GM13976 (cell line): ENCODE results near the gene TNFSF13.
A peak's percentile ranks its signal among the peaks of the same experiment; 100 is the strongest.

Experiments used
- DNase-seq: peaks from one replicate; pipeline ENCODE4 v3.0.0; 2012; ENCODE audit warnings: low spot score
- CTCF ChIP-seq: IDR thresholded peaks from 2 replicates; pipeline ENCODE4 v1.5.1; 2012; ENCODE audit warnings: borderline replicate concordance, mild to moderate bottlenecking; ENCODE audit not compliant: insufficient read depth; ENCODE audit errors: extremely low read depth, missing control alignments, control extremely low read depth
- in situ Hi-C: fragments of 300-500 bp; cut with MboI; formaldehyde crosslinking; loops from one replicate; pipeline ENCODE4 v1.12.0; 2022; ENCODE audit warnings: low sequenced_read_pairs, mixed read lengths, inconsistent platforms; ENCODE audit not compliant: unreplicated experiment

Gene TNFSF13

GRCh38 chr17:7557775-7558543 lies 591 bp upstream of the TNFSF13 start:
- peak; percentile 72 for DNase-seq
- in situ Hi-C loops, result no loop called here
- no peak for TF ChIP-seq CTCF

- no peak for DNase-seq
- in situ Hi-C loops, result no loop called here
Observed at GRCh38 chr17:7559320-7560171, 996 bp downstream of the TNFSF13 start.

GRCh38 chr17:7560172-7561027 lies 1.9 kb downstream of the TNFSF13 start:
- no peak for DNase-seq
- in situ Hi-C loops, result no loop called here
- TF ChIP-seq CTCF, result peak; percentile 63

More at GRCh38 chr17:7559320-7560171, 996 bp downstream of the TNFSF13 start:
- TF ChIP-seq CTCF, result no peak

- TF ChIP-seq CTCF, result peak; percentile 93
- in situ Hi-C loops, result no loop called here
- peak; percentile 91 for DNase-seq
Observed at GRCh38 chr17:7561028-7561575, 2.6 kb downstream of the TNFSF13 start.

- peak; percentile 99 for DNase-seq
- TF ChIP-seq CTCF, result no peak
- in situ Hi-C loops, result no loop called here
Observed at GRCh38 chr17:7561589-7562207, 3.1 kb downstream of the TNFSF13 start, which contains the start of gene SENP3. SENP3 (plus strand) TSS chr17:7561919; CDS start chr17:7563077, 1,158 bp downstream.
